HG03520 (cell line): ENCODE measurements around the gene TF.

Experiments used
- ATAC-seq: cut with Tn5 transposase; IDR thresholded peaks from one replicate; pipeline ENCODE4 v1.9.1; 2021; ENCODE audit warnings: mild to moderate bottlenecking, moderate library complexity; ENCODE audit not compliant: unreplicated experiment

The TF gene

DNA sequence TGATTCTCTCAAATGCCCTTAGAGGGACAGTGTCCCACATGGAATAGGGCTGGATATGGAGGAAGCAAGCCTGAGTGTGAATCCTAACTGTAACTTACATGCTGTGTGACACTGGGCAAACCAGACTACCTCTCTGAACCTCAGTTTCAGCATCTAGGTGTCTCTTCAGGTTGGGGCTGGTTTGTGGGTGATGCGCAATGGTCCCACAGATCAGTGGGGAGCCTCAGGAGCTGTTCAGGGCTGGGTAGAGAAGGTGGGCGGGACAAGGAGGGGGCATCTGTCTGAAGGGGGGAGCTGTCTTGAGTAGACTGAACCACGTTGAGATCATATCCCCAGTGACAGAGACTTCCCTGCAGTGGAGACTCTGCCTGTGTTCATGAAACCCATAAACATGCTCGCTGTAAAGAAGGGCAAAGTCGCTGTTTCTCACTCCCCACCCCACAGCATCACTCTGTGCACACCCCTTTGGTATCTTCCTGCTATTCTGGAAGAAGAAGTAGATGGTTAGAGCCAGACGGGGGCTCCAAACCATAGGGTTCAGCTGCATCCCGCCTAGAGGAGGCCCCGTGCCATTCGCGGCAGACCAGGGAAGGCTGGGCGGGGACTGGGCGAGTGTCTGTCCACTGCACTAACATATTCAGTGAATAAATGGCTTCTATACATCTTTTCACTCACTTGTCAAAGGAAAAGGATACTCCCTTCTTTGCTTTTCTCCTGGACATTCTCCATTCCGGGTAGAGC, 87.9 kb downstream of the TF start:
- no peak for ATAC-seq

DNA sequence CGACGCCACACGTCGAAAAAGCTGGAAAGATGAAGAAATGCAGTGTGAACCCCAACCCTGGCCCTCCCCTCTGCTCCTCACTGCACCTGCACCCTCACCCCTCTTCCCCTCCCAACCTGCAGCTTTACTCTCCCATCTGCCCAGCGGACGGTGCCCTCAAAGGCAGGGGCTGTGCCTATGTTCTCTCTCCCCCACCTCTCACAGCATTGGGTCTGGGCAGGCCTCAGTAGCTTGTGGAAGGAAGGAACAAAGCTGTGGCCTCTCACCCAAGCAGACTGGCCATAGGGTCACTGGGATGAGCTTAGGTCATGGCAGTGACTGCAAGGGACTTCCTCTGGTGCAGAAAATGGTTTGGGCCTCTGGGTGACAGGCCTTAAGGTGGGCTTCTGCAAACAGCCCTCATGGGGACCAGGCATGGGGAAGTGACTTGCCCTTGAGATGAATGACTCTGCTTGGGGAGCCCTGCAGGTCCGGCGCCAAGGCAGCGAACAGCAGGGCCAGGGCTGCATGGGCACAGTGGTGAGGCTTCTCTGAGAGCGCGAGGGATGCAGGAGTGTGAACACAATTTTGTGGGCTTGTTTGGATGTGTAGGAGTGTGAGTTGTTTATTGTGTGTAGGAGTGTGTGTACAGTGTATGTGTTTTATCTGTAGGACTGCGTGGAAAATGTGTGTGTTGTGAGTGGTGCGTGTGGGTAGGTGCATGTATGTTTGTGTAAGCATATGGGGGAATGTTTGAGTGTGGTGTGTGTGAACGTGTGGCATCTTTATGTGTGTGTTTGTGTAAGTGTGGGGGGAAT, 88.6 kb downstream of the TF start:
- no peak for ATAC-seq

DNA sequence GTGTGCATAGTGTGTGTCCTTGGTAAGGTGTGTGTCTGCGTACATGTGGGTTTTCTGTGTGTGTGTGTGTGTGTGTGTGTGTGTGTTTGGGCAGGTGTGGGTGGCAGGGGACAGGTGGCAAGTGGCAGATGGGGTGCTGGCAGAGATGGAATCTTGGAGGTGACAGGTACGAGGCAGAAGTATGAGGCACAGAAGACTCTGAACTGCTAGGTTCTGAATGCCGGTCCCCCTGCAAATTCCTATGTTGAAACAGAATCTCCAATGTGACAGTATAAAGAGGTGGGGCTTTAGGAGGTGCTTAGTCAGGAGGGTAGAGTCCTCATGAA, 89.2 kb downstream of the TF start:
- ATAC-seq: no peak

DNA sequence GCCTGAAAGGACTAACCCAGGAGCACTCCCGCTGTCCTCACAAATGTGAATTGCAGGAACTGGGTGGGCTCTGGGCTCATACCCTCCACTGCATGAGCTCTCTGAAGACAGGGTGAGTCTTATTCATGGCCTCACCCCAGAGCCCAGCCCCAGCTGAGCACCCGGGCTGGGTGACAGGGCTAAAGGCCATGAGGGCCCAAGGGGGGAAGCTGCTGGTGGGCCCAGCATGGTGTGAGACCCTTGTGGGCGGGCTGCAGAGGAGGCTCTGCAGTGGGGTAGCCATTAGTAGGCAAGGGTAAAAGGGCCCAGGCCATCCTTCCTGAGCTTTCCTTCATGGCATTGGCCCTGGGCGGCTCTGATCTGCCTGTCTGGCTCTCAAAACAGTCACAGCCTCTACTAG, 89.8 kb downstream of the TF start:
- ATAC-seq: no peak

DNA sequence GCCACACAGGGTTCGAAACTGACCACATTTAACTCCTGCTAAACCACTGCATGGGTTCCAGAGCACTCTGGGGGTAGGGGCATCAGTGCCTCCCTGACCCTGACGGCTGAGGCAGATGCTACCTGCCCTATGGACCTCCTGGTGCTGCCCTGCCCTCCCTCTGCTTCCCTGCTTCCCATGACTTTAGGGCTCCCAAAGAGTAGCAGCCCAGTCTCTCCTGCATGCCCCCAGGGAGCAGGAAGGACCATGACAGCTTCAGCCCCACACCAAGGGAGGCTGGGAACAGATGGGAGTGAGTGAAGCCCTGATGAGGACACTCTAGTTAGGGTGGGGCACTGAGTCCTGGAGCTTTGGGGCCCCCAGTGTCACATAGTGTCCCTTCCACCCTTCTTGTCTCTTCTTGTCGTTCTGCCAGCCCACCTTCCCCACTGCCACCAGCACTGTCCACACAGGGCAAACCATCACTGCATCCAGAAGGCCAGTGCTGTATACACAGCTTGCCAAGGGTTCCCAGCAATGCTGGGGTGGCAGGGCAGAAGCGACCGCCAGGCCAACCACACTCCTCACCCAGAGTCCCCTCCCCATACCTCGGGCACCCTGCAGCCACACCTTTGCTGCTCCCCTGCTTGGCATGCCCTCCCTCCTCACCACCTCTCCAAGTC, 90.4 kb downstream of the TF start:
- no peak for ATAC-seq

GRCh38 chr3:133837487-133838295, 91.5 kb downstream of the TF start:
- no peak for ATAC-seq

GRCh38 chr3:133838296-133838789, 92.2 kb downstream of the TF start:
- ATAC-seq: no peak

- ATAC-seq: no peak
Observed at GRCh38 chr3:133838916-133839800, 93.0 kb downstream of the TF start.

DNA sequence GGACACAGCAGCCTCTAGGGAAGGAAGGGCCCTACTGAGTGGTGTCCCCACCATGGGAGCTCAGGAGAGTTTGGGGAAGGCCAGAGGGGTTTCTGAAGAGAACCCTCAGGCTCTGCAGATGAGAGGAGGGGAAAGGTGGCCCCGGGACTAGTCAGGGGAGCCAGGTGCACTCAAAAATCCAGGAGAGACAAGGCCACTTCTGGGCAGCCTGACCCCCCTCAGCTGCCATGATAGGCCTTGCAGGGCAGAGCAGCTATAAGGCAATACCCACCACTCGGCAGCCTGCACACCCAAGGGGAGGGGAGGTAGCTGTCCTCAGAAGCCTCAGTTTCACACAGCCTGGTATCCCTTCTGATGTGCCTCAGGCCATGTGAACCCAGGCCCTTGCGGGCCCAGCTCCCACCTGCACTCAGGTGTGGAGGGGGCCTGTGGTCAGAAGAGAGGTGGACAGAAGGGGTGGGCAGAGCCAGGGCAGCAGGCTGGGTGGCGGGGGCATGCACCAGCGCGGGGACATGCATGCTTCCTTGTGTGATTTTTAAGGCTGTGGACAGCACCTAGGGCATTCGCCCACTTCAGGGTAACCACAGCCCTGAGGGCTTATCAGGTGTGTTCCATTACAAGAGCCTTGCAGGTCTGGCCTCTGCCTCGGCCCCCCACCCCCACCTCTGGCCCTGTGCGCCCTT, 94.0 kb downstream of the TF start:
- no peak for ATAC-seq

DNA sequence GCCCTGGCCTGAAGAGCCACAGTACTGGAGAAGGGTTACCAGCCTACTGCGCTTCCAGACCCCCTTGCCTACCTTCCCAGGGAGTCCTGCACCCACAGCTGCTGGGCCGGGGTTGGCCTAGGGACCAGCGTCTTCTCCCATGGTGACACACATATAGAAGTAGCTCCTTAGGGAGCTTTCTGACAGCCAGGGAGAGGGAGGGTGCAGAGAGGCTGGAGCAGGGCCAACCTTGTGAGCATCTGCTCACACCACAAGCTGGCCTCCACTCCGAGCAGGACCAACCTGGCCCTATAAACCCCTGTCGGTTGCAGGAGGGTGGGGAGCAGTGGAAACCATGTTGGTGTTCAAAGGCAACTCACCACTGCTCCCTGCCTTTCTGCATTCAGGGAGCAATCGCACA, 94.6 kb downstream of the TF start:
- no peak for ATAC-seq

DNA sequence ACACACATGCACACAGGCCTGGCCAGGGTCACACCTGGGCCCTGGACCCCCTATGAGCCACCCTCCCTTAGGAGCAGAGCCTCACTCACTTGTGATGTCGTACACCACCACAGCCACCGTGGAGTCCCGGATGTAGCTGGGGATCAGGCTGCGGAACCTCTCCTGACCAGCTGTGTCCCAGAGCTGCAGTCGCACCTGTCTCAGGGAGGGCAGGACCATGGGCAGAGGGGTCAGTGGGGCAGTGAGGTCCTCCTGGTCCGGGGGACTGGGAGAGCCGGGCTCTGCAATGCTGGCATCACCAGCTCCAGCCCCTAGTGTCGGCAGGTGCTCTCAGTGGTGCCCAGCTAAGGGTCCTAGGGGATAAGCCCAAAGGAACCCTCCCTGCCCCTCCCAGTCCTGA, 95.0 kb downstream of the TF start:
- ATAC-seq: no peak

- no peak for ATAC-seq
Observed at GRCh38 chr3:133842158-133842557, 96.0 kb downstream of the TF start.

DNA sequence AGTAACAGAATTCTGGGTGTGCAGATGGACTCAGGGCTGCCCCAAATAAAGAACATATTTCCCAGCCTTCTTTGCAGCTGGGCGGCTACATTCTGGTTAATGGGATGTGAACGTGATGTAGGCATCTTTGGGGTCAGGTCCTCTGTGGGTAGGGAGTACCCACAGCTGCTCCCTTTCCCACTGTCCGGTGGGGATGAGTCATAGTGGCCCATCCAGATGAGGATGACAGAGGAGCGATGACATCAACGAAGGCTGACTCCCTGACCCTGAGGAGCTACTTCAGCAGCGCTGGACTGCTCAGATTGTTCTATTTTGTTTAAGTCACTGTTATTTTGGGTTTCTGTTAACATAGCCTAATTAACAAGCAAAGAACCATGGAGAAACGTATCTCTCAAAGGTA, 97.4 kb downstream of the TF start:
- no peak for ATAC-seq

- ATAC-seq: no peak
Observed at GRCh38 chr3:133845127-133845526, 98.9 kb downstream of the TF start.
